Stimulated activated CD4-positive, alpha-beta T cell treated with anti-CD3 and anti-CD28 coated beads, TNF-alpha, amount 100 ng/mL, for 48 hours (primary cell): Measurements from ENCODE around the gene PRRX2.
"Not testable (repeated sequence)": the region's sequence is repeated elsewhere in the genome, so short reads cannot be mapped to it uniquely, and the experiment has no call there.

Experiments used
- DNase-seq, 3 donors: peaks; one replicate each; pipeline ENCODE4 v3.0.0-alpha.2; 2020; ENCODE audit warnings: low read depth in 3 of 3

Gene PRRX2

DNA sequence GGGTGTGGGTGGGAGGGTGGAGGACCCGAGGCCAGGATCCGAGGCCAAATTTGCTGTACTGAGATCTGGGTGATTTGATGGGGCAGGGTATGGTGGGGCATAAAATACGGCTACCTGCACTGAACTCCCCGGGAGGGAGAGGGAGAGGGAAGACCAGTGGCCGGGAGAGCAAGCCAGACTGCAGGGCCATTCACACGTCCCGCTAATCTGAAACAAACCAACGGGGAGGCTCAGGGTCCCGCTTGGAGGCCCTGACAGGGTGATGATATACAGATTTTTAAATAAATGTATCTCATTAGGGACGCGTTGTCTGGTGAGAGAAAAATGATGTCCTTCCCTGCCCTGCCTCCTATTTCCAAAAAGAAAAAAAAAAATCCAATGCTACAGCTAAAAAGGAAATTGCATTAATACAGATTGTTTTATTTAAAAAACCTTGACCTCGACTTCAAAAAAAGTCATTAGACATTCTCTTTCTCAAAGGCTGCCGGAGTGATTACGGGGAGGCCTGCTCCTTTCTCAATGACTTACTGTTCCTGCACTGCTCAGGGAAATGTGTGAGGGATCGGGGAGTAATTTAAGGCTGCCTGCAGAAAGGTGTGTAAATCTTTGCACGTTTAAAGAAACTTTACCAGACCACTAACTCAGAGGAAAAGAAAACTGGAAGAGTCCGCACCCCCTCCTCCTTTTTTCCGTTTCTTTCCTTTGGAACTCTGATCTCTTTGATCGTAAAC, 11.5 kb upstream of the PRRX2 start:
- DNase-seq = no peak

DNA sequence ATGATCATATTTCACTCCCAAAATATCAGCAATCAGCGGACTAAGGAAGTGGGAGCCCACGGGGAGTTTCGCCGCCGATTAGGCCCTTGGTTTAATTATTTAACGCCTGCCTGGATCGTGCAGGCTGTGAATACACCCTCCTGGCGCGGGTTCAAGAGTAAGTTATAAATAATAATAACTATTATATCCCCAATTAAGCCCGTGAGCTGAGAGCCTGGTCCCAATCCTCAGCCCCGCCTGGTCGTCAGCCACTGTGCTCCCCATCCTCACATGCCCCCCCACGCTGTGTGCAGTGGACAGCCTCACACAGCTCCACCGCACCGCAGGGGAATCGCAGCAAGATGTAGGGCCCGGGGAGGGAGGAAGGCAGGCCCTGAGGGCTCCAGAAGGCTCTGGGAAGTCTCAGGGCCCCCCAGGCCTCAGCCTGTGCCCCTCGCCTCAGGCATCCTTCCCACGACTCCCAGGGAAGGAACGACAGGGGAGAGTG, 10.8 kb upstream of the PRRX2 start:
- no peak for DNase-seq

DNA sequence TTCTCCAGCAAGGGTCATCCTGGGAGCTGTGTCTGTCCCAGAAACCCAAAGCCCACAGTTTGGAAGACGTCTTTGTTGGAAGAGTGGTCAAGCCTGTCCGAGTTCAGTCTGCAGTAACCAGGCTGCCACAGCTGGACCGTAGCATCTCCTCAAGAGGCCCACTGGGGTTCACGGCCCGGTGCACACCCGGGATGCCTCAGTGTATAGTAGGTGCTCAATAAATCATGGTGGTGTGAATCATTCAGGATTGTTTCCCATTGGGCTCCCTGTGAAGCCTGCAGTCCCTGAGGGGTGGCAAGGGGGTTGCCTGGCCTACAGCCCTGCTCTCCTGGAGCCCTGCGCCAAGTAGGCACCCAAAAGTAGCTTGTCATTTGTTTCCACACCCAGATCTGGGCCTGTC, 10.3 kb upstream of the PRRX2 start:
- DNase-seq = no peak

DNA sequence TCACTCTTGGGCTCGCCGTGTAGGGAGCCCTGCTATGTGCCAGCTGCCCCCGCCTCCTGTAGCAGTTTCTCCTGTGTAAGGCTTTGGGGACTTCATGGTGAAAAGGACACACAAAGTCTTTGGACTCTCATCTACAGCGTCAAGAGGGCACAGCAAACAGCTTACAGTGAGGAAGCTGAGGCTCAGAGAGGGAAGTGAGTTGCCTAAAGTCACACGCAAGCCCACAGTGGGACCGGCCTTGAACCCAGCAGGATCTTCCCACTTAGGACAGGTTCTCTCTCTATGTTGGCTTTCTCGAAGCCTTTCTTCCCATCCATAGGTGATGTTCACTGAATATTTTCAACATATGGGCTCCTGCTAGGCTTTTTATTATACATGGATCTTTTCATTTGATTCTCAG, 9.8 kb upstream of the PRRX2 start:
- no peak for DNase-seq

DNA sequence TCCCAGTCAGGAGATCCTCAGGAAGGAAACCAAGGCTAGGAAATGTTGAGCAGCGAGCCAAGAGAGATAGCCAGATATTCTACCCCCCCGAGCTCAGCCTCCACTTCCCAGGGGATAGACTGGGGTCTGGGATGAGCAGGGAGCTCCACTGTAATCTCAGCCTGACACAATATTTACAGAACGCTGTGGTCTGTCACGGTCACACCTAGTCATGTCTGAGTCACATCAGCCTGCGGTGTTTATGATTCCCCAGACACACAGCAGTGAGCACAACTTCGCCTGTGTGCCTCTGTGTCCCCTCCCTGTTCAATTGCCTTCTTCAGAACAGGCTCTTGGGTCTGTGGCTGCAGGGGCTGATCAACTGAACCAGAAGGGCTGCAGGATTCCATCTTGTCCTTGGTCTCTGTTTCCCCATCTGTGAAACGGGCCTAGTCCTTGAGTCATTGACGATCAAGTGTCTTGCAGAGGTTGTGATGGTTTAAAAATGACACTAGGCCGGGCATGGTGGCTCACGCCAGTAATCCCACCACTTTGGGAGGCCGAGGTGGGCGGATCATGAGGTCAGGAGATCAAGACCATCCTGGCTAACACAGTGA, 8.6 kb upstream of the PRRX2 start:
- no peak for DNase-seq

DNA sequence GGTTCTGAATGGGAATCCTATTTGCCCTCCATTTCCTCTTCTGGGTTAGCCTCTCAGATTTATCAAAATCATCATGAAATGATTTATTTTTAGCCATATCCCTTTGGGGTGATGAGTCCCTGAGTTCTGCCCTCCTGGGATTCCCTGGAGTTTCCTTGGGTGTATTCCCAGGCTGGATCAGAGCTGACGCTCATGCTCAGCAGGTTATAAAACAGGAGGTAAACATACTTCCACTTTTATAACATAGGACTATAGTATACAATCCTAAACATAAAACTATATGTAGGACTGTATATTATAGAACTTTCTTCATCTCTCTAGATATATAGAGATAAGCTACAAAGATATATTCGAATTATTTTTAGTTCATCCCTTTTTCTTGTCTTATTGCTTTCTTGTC, 4.4 kb upstream of the PRRX2 start:
- DNase-seq = no peak

DNA sequence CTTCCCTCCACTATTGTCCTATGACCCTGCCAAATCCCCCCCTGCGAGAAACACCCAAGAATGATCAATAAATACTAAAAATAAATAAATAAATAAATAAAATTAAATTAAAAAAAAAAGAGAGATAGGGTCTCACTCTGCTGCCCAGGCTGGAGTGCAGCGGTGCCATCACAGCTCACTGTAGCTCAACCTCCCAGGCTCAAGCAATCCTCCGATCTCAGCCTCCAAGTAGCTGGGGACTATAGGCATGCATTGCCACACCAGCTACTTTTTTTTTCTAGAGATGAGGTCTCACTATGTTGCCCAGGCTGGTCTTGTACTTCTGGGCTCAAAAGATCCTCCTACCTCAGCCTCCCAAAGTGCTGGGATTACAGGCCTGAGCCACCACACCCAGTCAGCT, 3.2 kb upstream of the PRRX2 start:
- DNase-seq = not testable (repeated sequence)

DNA sequence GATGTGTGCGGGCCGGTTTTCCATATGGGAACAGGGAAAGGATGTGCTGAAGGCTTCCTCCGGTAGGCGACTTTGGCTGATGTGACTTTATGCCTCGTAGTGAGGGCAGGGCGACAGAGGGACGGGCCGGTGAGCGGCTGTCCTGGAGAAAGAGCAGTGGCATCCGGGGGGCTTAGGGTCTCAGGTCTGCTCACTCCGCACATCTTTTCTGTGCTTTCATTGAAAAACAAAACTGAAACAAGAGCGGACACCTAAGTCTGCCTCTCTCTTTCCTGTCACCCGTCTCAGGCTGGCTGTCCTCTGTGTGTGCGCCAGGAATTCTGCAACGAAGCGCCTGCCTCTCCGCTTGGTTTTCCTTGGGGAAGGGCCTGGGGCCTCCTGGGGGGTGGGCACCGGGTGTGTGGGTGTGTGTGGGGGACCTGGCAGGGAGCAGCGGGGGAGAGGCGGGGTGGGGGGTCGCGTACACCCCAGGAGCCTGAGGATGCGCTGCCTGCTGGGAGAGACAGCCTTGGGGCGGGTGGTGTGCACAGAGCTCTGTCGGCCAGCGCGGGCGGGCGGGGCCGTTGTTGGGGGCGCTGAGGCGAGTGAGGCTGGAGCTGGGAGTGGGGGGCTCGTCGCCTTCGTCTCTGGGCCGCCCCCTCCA, 580 bp upstream of the PRRX2 start:
- no peak for DNase-seq

DNA sequence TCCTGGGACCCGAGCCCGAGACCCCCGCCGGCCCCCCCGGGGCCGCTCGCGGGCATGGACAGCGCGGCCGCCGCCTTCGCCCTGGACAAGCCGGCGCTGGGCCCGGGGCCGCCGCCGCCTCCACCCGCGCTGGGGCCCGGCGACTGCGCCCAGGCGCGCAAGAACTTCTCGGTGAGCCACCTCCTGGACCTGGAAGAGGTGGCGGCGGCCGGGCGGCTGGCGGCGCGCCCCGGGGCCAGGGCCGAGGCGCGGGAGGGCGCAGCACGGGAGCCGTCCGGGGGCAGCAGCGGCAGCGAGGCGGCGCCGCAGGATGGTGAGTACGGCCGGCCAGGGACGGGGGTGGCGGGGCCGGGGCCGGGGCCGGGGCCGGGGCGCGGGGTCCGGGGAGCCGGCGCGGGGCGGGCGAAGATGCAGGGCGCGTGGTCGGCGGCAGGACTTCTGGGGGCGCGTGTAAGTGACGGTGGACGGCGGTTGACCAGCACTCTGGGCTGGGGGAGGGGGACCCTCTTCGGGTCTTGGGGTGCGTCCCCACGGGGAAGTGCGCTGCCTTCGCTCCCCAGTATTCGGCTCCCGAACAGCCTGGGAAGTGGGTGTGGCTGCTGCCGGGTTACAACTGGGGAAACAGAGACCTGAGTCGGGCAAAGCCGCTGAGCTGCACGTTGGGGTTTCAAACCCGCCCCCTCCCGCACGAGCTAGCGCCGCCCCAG, 520 bp downstream of the PRRX2 start:
- DNase-seq = no peak

DNA sequence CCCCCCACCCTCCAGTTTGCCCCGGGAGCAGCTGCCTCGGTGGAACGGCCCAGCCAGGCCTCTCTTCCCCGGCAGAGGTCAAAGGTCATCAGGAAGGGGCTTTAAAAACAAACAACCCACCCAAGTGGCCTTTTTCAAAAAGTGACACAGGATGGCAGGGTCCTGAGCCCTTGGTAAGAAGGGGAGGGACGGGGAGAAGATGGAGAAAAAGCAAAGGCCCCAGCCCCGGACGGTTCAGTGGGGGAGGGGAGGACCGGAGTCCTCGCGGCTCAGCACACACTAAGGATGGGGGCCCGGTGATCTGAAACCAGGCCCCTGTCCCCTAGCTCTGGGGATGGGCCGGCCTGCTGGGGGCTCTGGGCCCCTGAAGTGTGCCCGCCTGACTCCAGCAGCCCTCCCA, 1.1 kb downstream of the PRRX2 start:
- no peak for DNase-seq

DNA sequence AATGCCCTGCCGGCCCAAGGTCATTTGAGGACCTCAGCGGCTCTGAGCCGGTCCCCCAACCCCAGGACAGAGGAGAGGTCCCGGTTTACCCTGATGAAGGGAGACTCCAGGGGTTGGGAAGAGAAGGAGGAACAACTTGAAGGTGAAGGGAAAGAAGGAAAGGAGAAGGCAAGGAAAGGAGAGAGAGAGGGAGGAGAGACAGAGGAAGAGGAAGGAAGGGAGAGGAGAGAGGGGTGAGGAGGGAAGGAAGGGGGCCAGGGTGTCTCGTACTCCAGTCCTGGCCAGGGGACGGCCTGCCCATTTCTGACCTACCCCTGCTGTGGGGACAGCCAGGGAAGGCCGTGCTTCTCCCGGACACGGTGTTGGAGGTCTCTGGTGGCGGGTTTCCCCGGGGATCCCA, 1.9 kb downstream of the PRRX2 start:
- DNase-seq = no peak

DNA sequence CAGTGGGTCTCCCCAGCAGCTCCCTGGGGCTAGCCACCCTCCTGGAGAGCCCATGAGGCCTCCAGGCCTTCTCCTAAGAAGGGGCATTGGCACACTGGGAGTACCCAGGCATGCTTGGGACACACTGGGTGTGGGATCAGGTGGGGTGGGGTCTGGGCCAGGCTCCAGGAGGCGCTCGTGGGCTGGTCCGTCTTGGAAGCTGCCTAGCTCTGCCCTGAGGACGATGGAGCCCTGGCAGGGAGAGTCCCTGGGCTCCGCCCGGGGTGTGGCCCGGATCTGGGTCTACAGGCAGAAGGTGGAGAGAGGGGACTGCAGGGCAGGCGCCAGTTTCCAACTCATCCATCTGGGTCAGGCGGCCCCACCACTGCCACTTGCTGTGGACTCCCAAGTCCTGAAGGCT, 2.4 kb downstream of the PRRX2 start:
- DNase-seq = no peak

DNA sequence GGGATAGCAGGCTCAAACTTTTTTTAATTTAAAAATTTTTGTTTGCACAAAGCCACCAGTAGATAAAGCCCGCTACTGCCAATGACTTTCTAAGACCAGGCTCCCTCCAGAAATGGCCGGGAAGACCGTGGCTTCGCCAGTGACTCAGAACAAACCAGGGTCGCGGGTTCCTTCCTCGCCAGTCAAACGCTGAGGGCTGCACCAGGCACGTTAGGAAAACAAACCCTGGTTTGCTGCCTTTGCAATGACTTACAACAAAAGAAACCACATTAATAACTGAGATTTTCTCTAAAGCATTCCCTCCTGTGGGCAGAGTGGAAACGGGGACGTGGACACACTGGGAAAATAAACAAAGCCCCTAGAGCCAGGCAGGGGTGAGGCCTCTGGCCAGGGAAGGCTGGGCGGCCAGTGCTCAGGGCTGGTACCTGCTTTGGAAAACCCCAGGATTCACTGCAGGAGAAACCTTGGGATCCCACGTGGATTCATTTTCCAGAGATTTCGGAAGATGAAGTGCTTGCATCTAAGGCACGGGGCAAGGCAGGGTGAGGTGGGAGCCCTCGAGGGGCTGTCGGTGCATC, 3.8 kb downstream of the PRRX2 start:
- no peak for DNase-seq

DNA sequence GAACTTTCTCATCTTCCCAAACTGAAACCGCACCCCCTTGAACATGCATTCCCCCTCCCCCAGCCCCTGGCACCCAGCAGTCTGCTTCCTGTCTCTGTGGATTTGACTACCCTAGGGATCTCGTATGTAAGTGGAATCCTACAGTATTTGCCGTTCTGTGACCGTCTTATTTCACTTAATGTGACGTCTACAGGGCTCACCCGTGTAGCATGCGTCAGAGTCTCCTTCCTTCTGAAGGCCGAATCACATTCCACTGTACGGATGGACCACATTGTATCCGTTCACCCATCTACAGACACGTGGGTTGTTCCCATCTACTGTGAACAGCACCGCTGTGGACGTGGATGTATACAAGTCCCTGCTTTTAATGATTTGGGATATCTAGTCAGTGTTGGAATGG, 4.5 kb downstream of the PRRX2 start:
- DNase-seq = no peak

DNA sequence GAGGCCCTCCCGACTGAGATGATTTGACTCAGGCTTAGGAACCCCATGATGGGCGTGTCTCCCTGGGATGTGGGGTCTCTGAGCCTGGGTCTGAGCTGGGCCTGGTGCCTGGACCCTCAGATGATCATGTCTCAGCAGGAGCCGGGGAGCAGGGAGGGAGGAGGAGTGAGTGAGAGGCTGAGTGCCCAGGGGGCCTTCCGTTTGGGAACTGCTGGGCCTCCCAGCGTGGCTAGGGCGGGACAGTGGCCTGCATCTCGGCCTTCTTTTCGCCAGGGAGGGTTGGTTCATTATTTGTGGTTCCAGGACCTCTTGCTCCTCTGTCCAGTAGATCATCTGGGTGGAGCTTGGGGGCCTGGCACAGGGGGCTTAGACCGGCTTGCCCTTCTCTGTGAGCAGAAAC, 5.6 kb downstream of the PRRX2 start:
- no peak for DNase-seq

DNA sequence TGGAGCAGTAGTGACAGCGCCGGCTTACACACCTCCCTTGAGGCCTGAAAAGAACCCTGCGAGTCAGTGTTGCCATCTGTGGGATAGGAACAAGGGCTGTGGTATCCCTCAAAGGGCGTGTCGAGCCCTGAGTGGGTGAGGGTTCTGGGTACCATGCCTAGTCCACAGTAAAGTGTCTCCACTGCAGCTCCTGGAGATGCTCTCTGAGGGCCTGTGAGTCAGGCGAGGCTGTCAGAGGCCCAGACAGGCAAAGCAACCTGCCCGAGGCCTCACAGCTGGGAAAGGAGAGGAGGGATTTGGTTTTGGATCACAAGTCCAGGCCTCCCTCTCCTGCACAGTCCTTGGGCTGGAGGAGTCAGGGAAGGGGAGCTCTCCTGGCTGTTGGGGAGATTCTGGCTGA, 6.1 kb downstream of the PRRX2 start:
- peak in 1 of 3 donors; percentile 21 for DNase-seq

DNA sequence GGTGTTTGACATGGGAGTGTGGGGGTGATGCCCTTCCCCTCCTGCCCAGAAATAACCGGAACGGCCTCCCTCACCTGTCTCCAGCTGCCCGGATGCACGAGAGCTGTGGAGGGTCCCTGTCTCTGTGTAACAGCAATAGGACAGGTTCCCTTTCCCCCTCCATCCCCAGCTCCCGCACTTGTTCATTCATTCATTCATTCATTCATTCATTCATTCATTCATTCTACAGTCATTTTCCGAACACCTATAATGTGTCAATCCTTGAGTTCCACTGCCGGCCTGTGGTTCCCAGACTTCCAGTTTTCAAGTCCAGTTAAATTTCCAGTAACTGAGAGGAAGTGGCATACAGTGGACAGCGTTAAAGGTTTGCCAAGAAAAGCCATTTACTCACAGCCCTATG, 7.3 kb downstream of the PRRX2 start:
- DNase-seq = no peak

DNA sequence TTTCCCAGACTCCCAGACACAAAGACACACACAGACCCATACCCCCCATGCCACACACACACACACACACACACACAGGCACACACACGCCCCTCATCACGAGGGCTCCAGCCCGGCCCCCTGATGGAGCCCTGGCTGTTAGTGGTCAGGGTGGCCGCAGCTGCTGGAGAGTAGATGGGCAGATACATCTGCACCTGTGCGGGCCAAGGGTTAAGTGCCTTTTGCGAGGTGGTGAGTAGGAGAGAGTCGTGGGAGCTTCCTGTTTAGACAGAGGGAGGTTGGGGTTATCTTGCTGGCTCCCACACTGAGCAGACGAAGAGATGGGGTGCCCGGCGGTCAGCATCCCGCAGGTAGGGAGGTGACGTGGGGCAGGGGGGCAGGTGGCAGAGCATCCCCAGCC, 8.2 kb downstream of the PRRX2 start:
- DNase-seq = no peak

DNA sequence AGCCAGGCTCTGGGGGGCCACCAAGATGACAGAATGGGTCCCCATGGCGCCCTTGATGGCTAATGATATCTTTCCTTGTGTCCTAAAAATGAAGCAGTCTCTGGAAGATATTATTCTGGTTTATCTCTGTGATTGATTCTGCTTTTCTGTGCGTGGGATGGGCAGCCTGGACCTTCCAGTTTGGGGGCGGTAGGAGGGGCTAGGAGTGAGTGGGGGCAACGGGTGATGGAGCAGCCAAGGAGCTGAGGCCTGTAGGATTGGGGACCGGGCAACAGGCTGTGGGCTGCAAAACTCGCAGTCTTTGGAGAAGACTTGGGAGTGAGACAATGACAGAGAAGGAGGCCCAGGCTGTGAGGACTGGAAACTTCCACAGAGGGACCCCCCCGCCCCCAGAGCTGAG, 8.8 kb downstream of the PRRX2 start:
- DNase-seq = no peak

DNA sequence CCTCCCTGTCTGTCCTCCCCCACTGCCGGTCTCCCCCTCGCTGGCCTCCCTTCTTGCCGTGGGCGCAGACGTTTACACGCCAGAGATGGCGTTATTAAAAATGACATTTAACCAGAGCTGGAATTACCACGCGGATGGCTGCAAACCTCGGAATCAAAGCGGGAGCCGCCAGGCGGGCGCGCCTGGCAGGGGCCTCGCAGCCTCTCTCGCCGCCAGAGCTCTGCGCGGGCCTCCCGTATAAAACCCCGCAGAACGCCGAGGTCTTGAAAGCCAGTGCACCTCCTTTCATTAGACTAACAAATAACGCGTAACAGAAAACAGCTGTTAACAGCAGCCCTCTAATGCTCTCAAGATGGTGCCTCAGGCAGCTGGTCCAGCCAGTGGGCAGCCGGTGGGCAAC, 10.2 kb downstream of the PRRX2 start:
- DNase-seq = no peak

DNA sequence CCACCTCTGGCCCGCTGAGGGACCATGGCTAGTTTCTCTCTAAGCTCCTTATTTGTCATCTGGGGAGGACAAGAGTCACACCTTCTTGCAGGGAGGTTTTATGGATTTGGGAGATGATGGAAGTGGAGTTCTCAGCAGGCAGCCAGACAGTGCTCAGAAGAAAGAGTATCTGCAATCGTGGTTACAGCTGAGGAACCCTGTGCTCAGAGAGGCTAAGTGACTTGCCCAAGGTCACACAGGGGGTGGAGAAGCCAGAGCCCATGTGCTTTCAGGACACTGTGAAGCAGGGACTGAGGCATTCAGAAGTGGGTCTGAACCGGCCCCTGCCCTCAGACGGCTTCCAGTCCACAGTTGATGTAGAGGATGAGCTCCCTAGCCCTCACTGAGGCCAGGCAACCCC, 10.8 kb downstream of the PRRX2 start:
- DNase-seq = no peak

DNA sequence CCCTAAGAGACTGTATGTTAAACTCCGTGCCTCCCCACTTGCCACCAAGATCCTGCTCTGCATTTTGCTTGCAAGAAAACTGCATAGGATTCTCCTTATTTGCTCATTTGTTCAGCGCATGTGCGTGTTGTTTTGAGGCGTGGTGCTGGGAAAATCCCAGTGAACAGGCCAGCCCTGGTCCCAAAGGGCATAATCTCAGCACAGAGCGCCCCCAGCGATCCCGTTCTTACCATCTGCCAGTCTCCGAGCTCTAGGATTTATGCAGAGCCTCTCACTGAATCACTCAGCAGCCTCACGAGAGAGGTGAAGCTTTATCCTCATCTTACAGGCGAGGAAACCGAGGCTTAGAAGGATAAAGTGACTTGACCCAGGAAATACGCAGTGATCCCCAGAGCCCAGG, 11.5 kb downstream of the PRRX2 start:
- DNase-seq = no peak
